ENCODE data around the gene SEMA5A.

The SEMA5A gene

DNA sequence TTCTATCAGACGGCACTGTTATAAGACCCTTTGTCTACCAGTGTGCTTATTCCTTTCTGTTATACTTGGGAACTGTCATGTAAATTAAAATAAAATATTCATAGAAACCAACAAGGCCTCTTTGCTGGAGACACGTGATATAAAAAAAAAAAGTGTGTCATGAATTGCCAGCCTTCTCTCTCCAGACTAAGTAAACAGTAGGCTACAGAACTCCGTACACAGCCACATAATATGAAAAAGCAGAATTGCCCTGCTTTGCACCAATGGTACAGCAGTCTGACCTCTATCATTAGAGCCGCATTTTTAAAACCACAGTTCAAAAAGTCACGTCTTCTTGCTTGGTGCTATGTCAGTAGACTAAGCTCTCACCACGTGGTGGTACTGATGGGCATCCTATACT lies 231.3 kb downstream of the SEMA5A start:
- no peak for DNase-seq

DNA sequence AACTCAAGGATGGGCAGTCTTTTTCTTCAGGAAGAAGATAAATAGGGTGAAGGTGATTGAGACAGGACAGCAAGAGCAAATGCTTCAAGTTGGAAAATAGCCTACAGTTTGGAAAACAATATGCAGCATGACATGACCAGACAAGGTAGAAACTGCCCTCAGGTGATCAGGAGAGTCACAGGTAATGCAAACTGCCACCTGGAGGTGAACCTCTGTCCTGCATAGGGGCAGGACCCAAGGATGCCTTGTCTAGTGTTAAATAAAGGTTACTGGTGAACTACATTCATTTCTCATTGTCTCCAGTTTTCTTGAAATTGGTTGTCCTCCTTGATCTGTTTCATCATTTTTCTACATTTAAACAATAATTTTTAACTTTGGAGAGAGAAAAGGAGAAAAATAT lies 232.1 kb downstream of the SEMA5A start:
- DNase-seq = no peak

- no peak for DNase-seq
These were observed 238.7 kb downstream of the SEMA5A start for GRCh38 chr5:9307150-9307549.

DNA sequence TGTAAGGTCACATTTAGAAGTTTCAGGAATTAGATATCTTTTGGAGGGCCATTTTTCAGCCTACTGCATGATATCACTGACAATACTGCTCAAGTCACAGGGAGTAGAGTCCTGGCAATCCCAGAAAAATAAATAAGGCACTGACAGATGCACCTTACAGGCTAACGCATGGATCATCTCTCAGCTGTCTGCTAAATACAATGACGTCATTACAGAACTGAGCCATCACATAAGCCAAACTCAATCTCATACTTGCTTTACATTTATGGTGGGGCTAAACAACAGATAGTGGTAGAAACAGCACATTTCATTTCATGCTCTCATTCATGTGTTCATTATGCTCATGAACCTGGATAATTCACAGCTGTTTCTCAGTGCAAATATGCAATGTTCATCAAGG lies 243.7 kb downstream of the SEMA5A start:
- DNase-seq = no peak

- DNase-seq = no peak
These were observed 244.7 kb downstream of the SEMA5A start for GRCh38 chr5:9301200-9301599.

DNA sequence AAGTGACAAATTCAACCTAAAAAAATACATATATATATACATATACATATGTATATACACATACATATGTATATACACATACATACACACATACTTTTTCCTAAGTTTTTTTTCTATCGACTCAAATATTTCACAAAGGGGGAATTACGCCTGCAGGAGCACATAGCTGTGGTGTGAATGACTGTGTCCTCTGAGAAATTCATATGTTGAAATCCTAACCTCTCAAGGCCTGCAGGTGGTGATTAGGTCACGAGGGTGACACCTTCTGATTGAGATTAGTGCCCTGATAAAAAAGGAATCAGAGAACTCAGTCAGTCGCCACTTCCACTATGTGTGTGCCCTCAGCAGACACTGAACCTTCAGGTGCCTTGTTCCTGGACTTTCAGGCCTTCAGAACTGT lies 248.7 kb downstream of the SEMA5A start:
- no peak for DNase-seq

DNA sequence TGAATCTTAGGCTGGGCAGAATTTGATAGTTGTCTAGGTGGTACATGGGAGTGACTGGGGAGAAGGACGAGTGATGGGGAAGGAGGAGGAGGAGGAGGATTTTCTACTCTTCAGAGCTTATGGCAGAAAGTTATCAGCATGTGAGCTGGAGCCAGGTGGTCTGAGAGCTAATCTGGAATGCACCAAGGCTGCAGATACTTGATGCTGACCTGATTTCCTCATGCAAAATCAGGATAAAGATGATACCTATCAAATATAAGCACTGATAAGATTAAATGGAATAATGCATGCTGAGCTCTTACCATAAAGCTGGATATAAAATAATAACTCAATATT lies 250.4 kb downstream of the SEMA5A start:
- no peak for DNase-seq

- no peak for DNase-seq
These were observed 250.9 kb downstream of the SEMA5A start for GRCh38 chr5:9294793-9295465.

GRCh38 chr5:9288234-9288633 lies 257.6 kb downstream of the SEMA5A start:
- DNase-seq = no peak

- DNase-seq = no peak
These were observed 261.0 kb downstream of the SEMA5A start for GRCh38 chr5:9284781-9285307.

DNA sequence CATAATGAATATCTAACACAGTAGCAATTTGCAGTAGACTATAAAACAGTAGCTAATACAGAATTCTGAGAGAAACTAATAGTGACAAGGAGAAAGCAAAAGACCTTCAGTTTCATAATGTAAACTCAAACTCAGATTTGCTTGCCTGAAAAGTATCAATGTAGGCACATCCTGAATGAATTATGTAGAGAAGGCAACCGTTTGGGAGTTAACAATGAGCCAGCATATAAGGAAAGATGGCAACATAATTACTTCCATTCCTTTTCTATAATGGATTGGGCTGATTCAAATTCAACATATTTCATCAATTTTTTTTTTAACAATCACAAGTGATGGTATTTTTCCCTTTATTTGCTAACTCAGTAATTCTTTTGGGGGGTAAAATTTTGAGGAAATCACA lies 261.6 kb downstream of the SEMA5A start:
- no peak for DNase-seq

DNA sequence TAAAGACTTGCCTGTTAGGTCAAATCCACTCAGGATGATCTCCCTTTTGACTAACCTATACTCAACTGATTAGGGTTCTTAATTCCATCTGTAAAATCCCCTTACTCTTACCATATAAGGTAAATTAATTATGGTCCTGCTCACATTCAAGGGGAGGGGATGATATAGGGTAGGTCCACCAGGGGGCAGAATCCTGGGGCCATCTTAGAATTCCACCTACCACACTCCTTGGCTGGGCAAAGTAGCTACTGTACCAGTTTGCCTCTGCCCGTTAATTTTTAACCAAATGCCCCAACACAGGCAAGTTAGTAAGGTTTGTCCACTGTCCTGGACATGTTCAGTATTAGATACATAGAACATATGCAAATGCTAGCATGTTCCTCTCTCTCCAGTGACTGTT lies 262.4 kb downstream of the SEMA5A start:
- no peak for DNase-seq

- no peak for DNase-seq
These were observed 262.9 kb downstream of the SEMA5A start for GRCh38 chr5:9283021-9283420.

DNA sequence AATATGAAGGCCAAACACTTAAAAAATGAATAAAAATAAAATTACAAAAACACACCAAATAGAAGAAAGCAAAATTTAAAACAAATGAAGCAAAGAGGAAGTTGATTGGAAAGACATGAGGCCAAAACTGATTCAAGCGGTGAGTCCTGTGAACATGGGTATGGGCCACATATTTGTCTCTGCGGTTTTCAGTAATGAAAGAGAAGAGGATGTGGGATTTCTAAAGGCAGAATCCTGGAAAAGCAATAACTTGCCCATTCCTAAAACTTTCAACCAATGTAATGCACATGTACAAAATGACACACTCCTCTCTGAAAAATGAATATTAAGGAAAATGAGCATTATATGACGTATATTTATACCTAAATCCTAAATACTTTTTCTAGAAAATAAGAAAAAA lies 263.7 kb downstream of the SEMA5A start:
- DNase-seq = no peak

DNA sequence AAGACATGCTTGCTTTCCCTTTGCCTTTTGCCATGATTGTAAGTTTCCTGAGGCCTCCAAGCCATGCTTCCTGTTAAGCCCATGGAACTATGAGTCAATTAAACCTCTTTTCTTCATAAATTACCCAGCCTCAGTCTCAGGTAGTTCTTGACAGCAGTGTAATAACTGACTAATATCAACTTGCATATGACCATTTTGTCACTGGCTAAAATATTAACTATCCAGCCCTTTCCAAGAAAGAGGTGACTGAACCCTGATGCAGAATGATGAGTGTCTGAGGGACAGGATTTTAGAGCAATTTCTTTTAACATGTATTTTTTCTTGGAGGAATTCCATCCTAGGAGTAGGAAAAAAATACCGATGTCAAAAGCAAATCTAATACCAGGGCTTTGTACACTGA lies 266.1 kb downstream of the SEMA5A start:
- DNase-seq = no peak

GRCh38 chr5:9278921-9279603 lies 266.8 kb downstream of the SEMA5A start:
- no peak for DNase-seq

DNA sequence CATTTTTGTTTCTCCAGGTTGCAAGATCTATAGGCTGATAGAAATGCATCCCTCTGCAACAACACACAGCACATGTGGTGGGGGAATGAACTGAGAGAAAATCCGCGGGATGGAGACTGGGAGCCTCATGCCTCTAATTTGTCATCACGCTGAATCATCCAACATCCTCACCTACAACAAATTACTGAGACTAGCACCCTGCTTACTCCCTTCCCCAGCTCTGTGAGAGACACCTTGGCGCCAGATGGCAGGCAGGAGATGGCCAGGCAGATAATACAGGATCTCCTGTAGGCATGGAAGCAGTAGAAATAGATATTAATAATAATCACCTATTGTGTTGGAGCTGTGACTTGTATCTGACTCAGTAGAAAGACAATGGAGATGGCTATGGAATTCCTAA lies 276.9 kb downstream of the SEMA5A start:
- no peak for DNase-seq

DNA sequence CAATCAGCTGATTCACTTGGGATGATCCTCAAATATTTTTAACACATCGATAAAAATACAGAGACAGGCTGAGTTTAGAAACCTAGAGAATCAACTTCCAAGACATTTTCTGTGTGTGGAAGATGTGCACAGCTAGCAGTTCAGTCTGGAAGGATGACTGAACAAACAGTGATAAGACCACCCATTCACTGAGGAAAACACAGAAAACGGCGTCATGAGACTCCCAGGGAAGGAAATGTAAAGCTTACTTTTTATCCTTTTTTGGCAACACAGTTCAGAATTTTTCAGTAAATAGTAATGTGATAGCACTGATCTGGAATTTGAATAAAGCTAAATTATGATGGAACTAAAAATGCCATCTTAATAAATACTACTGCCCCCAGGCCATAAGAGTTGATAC lies 277.6 kb downstream of the SEMA5A start:
- no peak for DNase-seq

DNA sequence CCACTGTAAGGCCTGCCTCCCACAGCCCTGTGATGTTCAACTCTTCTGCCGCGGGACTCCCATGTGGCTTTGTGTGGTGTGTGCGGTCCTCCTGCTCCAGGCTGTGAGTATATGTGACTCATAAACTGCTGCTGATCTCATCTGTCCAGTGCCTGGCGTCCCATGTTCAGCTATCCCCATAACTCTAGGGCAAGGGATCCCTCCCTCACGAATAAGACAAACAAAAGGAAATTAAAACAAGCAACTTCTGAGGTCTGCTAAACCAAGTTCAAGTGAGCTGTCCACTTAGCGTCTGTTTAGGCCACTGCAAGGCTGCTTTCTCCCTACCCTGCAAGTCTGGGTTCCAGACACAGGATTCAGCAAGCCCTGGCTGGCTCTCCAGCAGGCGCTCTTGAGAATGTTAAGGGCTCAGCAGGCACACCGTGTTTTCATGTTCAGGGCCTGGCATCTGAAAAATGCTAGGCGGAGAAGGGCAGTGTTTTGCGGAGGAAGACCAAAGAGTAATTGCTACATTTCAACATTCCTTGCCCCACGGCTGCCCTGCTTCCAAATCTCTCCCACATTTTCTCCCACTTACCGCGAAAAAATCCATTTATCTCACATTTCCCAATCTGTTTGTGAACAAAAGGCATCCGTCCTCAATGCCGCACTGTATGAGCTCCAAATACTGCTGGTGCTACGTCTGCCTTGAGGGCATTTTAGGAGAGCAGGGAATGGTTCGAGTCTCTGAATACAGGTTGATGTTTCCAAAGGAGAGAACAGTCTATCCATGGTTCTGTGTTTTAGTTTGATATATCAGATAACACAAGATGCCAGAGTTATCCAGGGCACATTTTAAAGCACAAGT lies 280.2 kb downstream of the SEMA5A start:
- DNase-seq = no peak

DNA sequence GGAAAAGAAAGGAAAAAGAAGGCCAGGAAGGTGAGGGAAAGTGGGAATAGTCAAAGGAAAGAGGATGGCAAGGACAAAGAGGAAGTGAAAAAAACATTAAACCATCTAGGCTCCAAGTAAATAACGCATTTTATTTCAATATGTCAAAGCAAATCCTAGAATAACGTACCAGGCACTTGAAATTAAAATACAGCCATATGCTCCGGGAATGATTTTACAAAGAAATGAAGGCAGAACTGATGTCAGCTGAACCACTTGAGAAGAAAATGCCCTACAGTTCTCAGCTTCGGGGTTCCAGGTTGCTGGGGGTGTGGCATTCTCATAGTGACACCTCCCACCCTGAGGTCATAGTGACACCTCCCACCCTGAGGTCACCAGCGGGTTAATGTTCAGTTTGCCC lies 281.6 kb downstream of the SEMA5A start:
- DNase-seq = no peak

DNA sequence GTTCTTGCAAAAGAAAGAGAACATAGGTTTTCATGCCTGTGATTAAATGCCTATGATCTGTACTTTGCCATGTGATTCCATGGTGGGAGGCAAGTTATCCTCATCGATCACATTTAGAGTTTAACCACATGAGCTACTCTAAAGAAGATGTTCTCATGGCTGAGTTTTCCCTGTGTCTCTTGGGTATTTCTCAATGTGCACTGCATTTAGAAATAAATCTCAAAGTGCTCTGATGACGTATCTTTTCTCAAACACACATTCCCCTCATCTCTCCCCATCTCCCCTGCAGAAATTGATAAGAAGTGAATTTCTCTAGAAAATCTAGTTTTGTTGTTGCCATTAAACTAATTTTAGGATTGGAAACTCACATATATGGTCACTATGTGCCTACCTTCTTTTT lies 282.2 kb downstream of the SEMA5A start:
- DNase-seq = no peak

DNA sequence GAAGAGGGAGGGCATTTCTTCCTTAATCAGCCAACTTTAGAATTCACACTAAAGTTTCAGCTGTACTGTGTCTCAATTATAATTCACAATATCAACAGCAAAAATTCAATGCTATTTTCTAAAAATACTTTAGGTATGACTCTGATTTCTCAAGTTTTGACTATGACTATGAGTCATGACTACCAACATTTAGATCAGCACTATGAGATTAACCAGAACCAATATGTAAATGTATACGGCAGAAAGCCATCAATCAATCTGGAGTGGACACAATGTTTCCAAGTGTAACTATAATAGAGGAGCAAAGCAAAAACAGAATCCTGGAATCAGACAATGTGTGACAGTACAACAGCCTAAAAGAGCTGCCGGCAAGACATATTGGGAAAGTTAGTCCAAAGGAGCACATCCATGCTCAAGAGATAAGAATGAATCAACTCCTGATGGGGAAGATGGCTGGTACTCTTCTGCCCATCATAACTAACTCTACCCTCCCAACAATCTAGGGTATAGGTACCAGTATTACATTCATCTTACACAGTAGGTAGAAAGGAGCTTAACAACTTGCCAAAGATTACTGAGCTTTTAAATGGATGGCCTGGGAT lies 294.4 kb downstream of the SEMA5A start:
- DNase-seq = no peak

- DNase-seq = no peak
These were observed 296.6 kb downstream of the SEMA5A start for GRCh38 chr5:9249231-9249630.
